Prostate gland (tissue), 2 donors: ENCODE results near the gene PTPRD.

Experiments used
- CTCF ChIP-seq, 4 experiments: fragments of 200-600 bp in 2 of 4; fragments of 450-650 bp in 2 of 4; sonication (generic) in 2 of 4; IDR thresholded peaks; 1 replicate in 3 of 4; 2 replicates in 1 of 4; pipeline ENCODE4 v1.5.1; 2016 to 2019; ENCODE audit warnings: antibody characterized with exemption in 4 of 4, mild to moderate bottlenecking in 2 of 4, moderate library complexity in 2 of 4
- POLR2A ChIP-seq: fragments of 450-650 bp; IDR thresholded peaks from one replicate; pipeline ENCODE4 v1.6.1; 2016; ENCODE audit warnings: antibody characterized with exemption, mild to moderate bottlenecking
- POLR2AphosphoS5 ChIP-seq: sonication (generic); formaldehyde crosslinking; IDR thresholded peaks from one replicate; pipeline ENCODE4 v1.6.1; 2017; ENCODE audit warnings: antibody characterized with exemption

GRCh38 chr9:8733131-8733954 is 1879.5 kb downstream of the PTPRD start:
- TF ChIP-seq CTCF (IDR thresholded peaks at IDR 0.05) (no peak), POLR2A (no peak), POLR2AphosphoS5 (no peak)
